PC-3 (cell line): ENCODE data around the gene SPATA6. TPM values are rescaled to one million over a fixed set of nuclear protein-coding genes. Genes with fewer than 3 reads are reported as not detected.

Source experiments
- ATAC-seq: fragments of 200-7000 bp; cut with Tn5 transposase; 2 replicates; pipeline ENCODE4 v1.9.1; 2020; ENCODE audit warnings: mild to moderate bottlenecking, moderate library complexity
- BruUV-seq: library from RNA; stranded (reverse); fragments of 400-500 nt; replicated peaks from 2 replicates; lab custom pipeline; 2021; lab: Mats Ljungman, UMichigan
- CTCF ChIA-PET: fragments of 300-600 bp; sonication (Branson Sonifier 250); formaldehyde crosslinking; loops from one replicate; lab custom pipeline; 2022; ENCODE audit warnings: antibody characterized with exemption; lab: Charles Lee
- POLR2A ChIA-PET: fragments of 300-600 bp; sonication (Branson Sonifier 250); formaldehyde crosslinking; loops from one replicate; lab custom pipeline; 2022; ENCODE audit warnings: antibody characterized with exemption; ENCODE audit not compliant: unreplicated experiment; lab: Charles Lee
- DNase-seq: peaks from one replicate; pipeline ENCODE4 v3.0.0-alpha.2; 2015
- H2AFZ ChIP-seq: fragments of 300-600 bp; sonication (generic); 2 replicates; pipeline ENCODE4 v1.6.0; 2016; ENCODE audit warnings: antibody characterized with exemption, low read length
- H3F3A ChIP-seq: fragments of 300-600 bp; sonication (generic); one replicate; pipeline ENCODE4 v1.6.0; 2017; ENCODE audit warnings: antibody characterized with exemption, low read length, control low read depth, mild to moderate bottlenecking; ENCODE audit not compliant: unreplicated experiment
- H3K27ac ChIP-seq: fragments of 300-600 bp; sonication (generic); 2 replicates; pipeline ENCODE4 v1.5.1; 2016; ENCODE audit warnings: mild to moderate bottlenecking, low read length
- H3K27me3 ChIP-seq: fragments of 300-600 bp; sonication (generic); 2 replicates; pipeline ENCODE4 v1.6.1; 2016; ENCODE audit warnings: low read length, mixed read lengths
- H3K36me3 ChIP-seq: fragments of 300-600 bp; sonication (generic); 2 replicates; pipeline ENCODE4 v1.6.1; 2016; ENCODE audit warnings: low read depth, mixed run types, low read length, mixed read lengths
- H3K4me1 ChIP-seq: fragments of 300-600 bp; sonication (generic); 2 replicates; pipeline ENCODE4 v1.5.1; 2016; ENCODE audit warnings: low read length; ENCODE audit not compliant: insufficient read depth
- H3K4me2 ChIP-seq: fragments of 300-600 bp; sonication (generic); 2 replicates; pipeline ENCODE4 v1.6.0; 2016; ENCODE audit warnings: low read length
- H3K4me3 ChIP-seq: fragments of 300-600 bp; sonication (generic); 2 replicates; pipeline ENCODE4 v1.5.1; 2016; ENCODE audit warnings: mild to moderate bottlenecking, low read length, mixed read lengths
- H3K79me2 ChIP-seq: fragments of 300-600 bp; sonication (generic); 2 replicates; pipeline ENCODE4 v1.6.1; 2017; ENCODE audit warnings: low read length, mixed read lengths
- H3K9ac ChIP-seq: fragments of 300-600 bp; sonication (generic); 2 replicates; pipeline ENCODE4 v1.6.0; 2016; ENCODE audit warnings: mild to moderate bottlenecking, low read length
- H3K9me2 ChIP-seq: fragments of 300-600 bp; sonication (generic); replicated peaks from 2 replicates; pipeline ENCODE4 v1.6.1; 2016; ENCODE audit warnings: mixed run types, low read length, mixed read lengths
- H3K9me3 ChIP-seq: fragments of 300-600 bp; sonication (generic); 2 replicates; pipeline ENCODE4 v1.6.1; 2016; ENCODE audit warnings: low read length, mixed read lengths
- H4K20me1 ChIP-seq: fragments of 300-600 bp; sonication (generic); 2 replicates; pipeline ENCODE4 v1.6.1; 2016; ENCODE audit warnings: low read length, mixed read lengths
- EZH2 ChIP-seq: fragments of 300-600 bp; sonication (generic); IDR thresholded peaks from one replicate; pipeline ENCODE4 v1.6.1; 2017; ENCODE audit warnings: antibody characterized with exemption, mild to moderate bottlenecking, low read length; ENCODE audit not compliant: unreplicated experiment
- EZH2phosphoT487 ChIP-seq: fragments of 300-600 bp; sonication (generic); IDR thresholded peaks from 2 replicates; pipeline ENCODE4 v1.6.1; 2018; ENCODE audit warnings: mild to moderate bottlenecking, antibody characterized with exemption, low read length, borderline replicate concordance
- intact Hi-C: fragments of 100-400 bp; cut with micrococcal nuclease; formaldehyde crosslinking; loops from 2 replicates; pipeline ENCODE4 v1.9.0; 2023
- total RNA-seq: library from RNA; depleted of rRNA; stranded (reverse); fragments of >200 nt; gene quantifications from 2 replicates; pipeline ENCODE4 v1.2.3, GENCODE V29; 2014
- TF ChIP-seq, protein P1 (sequence below): fragments of 300-600 bp; sonication (generic); conservative IDR thresholded peaks from 2 replicates; pipeline ENCODE4 v1.5.1; 2017; ENCODE audit warnings: antibody characterized with exemption, low read depth, mild to moderate bottlenecking, low read length

SPATA6 gene
- total RNA-seq, 1 experiment from 2014 or later, result 0.40 TPM

DNA sequence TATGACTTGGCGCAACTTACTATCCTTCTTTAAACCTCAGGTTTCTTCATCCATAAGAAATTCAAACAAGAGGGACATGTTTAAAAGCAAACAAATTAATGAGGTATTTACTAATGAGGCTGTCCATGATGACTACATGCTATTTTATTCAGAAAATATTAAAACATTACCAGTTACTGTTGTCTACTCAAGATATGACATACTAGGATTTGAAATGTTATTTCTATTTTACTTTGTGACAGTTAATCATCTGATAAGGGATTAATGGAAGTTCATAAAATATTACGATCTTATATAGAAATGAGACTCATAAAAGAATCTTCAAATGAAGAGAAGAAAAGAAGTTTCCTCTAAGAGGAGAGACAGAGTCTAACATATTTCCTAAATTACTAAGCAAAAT lies 80.1 kb downstream of the SPATA6 start:
- Histone ChIP-seq H3K4me1 (peaks cover 10% of the 10 kb centered on the region), H3K79me2 (no peaks in the 10 kb centered on the region), H3K9me2 (0 out of 2 replicates have a peak, but pooled peaks cover 4% of the 10 kb centered on the region), H3K4me3 (no peak overlapping the region), H3K9me3 (no peaks in the 10 kb centered on the region), H3K27ac (no peak overlapping the region), H3K27me3 (no peaks in the 10 kb centered on the region), H3K4me2 (no peak overlapping the region), H2AFZ (no peak overlapping the region), H4K20me1 (no peaks in the 10 kb centered on the region), H3K36me3 (no peaks in the 10 kb centered on the region), H3F3A (no peaks in the 10 kb centered on the region), H3K9ac (no peak overlapping the region)
- DNase-seq, result no peak
- CTCF ChIA-PET, result no interaction called here
- intact Hi-C loops, result no loop called here
- POLR2A ChIA-PET, result no interaction called here
- TF ChIP-seq, protein P1, sequence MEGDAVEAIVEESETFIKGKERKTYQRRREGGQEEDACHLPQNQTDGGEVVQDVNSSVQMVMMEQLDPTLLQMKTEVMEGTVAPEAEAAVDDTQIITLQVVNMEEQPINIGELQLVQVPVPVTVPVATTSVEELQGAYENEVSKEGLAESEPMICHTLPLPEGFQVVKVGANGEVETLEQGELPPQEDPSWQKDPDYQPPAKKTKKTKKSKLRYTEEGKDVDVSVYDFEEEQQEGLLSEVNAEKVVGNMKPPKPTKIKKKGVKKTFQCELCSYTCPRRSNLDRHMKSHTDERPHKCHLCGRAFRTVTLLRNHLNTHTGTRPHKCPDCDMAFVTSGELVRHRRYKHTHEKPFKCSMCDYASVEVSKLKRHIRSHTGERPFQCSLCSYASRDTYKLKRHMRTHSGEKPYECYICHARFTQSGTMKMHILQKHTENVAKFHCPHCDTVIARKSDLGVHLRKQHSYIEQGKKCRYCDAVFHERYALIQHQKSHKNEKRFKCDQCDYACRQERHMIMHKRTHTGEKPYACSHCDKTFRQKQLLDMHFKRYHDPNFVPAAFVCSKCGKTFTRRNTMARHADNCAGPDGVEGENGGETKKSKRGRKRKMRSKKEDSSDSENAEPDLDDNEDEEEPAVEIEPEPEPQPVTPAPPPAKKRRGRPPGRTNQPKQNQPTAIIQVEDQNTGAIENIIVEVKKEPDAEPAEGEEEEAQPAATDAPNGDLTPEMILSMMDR, result no peak
- TF ChIP-seq EZH2 (no peak), EZH2phosphoT487 (no peak)
- no TSS peak for BruUV-seq
- ATAC-seq, result no peak

- Histone ChIP-seq H3K4me3 (no peak overlapping the region), H3K36me3 (no peaks in the 10 kb centered on the region), H3K9ac (no peak overlapping the region), H3K79me2 (no peaks in the 10 kb centered on the region), H3K27ac (no peak overlapping the region), H4K20me1 (no peaks in the 10 kb centered on the region), H3K9me2 (0 out of 2 replicates have a peak, but pooled peaks cover 4% of the 10 kb centered on the region), H3F3A (no peaks in the 10 kb centered on the region), H3K4me2 (no peak overlapping the region), H3K9me3 (no peaks in the 10 kb centered on the region), H3K27me3 (no peaks in the 10 kb centered on the region), H3K4me1 (no peaks in the 10 kb centered on the region), H2AFZ (no peak overlapping the region)
- intact Hi-C loops, result no loop called here
- DNase-seq (no peak), ATAC-seq (no peak)
- BruUV-seq, result no TSS peak
- CTCF ChIA-PET, result no interaction called here
- no peak for TF ChIP-seq EZH2
- no peak for TF ChIP-seq EZH2phosphoT487
- TF ChIP-seq, protein P1, result no peak
- POLR2A ChIA-PET, result no interaction called here
Observed at GRCh38 chr1:48387409-48387808, 84.6 kb downstream of the SPATA6 start.

DNA sequence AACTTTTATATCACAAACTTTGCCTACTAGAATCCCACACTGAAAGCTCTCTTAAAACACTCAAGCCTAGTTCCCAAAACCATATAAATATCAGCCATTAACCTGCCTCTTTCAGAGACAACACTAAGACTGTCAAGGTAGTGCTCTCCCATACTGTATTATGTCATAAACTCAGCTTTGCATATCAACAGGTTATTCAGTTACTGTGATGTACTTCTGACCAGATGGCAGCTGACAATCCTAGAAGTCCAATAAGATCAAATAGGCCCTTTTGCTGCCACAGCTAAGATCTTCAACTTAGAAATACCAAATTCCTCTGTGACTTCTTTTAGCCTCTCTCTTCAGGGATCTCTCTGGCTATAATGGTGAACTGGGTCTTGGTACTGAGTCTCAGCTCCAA lies 97.2 kb downstream of the SPATA6 start:
- H3K9me3 ChIP-seq, result no peaks in the 10 kb centered on the region
- H3K79me2 ChIP-seq, result no peaks in the 10 kb centered on the region
- no peaks in the 10 kb centered on the region for H3K4me1 ChIP-seq
- ATAC-seq, result no peak
- no peaks in the 10 kb centered on the region for H4K20me1 ChIP-seq
- H3F3A ChIP-seq, result no peaks in the 10 kb centered on the region
- H3K9me2 ChIP-seq, result no peaks in the 10 kb centered on the region
- H3K36me3 ChIP-seq, result no peaks in the 10 kb centered on the region
- TF ChIP-seq, protein P1, result no peak
- H3K4me2 ChIP-seq, result no peak overlapping the region
- no peak for DNase-seq
- H3K4me3 ChIP-seq, result no peak overlapping the region
- BruUV-seq, result no TSS peak
- intact Hi-C loops, result no loop called here
- no peak overlapping the region for H2AFZ ChIP-seq
- H3K27ac ChIP-seq, result no peak overlapping the region
- ChIA-PET CTCF (no interaction called here), POLR2A (no interaction called here)
- H3K27me3 ChIP-seq, result no peaks in the 10 kb centered on the region
- H3K9ac ChIP-seq, result no peak overlapping the region
